Fibroblast of mammary gland (primary cell): ENCODE measurements around the gene CCDC181.

Source experiments
- DNase-seq: peaks from one replicate; pipeline ENCODE4 v3.0.0-alpha.2; 2010; ENCODE audit warnings: low read depth
- H3K4me3 ChIP-seq: 2 replicates; pipeline ENCODE4 v1.5.1; 2011; ENCODE audit warnings: low read depth, mild to moderate bottlenecking, low read length, moderate library complexity; ENCODE audit not compliant: control insufficient read depth
- CTCF ChIP-seq: conservative IDR thresholded peaks from 2 replicates; pipeline ENCODE4 v1.5.1; 2011; ENCODE audit warnings: low read depth, low read length, inconsistent platforms; ENCODE audit not compliant: control insufficient read depth, insufficient read depth

Gene CCDC181

GRCh38 chr1:169456029-169456428, 28.8 kb upstream of the CCDC181 start:
- peak; percentile 5 for DNase-seq
- TF ChIP-seq CTCF = no peak
- no peak overlapping the region for H3K4me3 ChIP-seq

- H3K4me3 ChIP-seq = no peak overlapping the region
- no peak for TF ChIP-seq CTCF
- DNase-seq = no peak
These were observed 25.6 kb upstream of the CCDC181 start for GRCh38 chr1:169452921-169453320.

GRCh38 chr1:169451218-169451824, 24.0 kb upstream of the CCDC181 start:
- no peak for TF ChIP-seq CTCF
- no peak for DNase-seq
- H3K4me3 ChIP-seq = no peak overlapping the region

GRCh38 chr1:169443923-169444322, 16.6 kb upstream of the CCDC181 start:
- TF ChIP-seq CTCF = no peak
- no peak for DNase-seq

GRCh38 chr1:169426174-169426705, 1.0 kb downstream of the CCDC181 start:
- DNase-seq = no peak
- no peak for TF ChIP-seq CTCF
- H3K4me3 ChIP-seq = no peak overlapping the region

More at GRCh38 chr1:169443923-169444322, 16.6 kb upstream of the CCDC181 start:
- H3K4me3 ChIP-seq = no peak overlapping the region

GRCh38 chr1:169421309-169421708, 6.0 kb downstream of the CCDC181 start:
- H3K4me3 ChIP-seq = no peak overlapping the region
- TF ChIP-seq CTCF = no peak
- no peak for DNase-seq
